NCI-H1436 (cell line): ENCODE data around the gene MVB12A.
A peak's percentile ranks its signal among the peaks of the same experiment; 100 is the strongest.

Source experiments
- DNase-seq: peaks from one replicate; lab custom pipeline; 2025; lab: John Stamatoyannopoulos, UW

The MVB12A gene

GRCh38 chr19:17419621-17420474 is at the start of gene MVB12A:
MVB12A (plus strand) TSS chr19:17420047; CDS start chr19:17420136, 89 bp downstream.
- peak; percentile 97 for DNase-seq

GRCh38 chr19:17376935-17377600 is 42.8 kb upstream of the MVB12A start, which contains the start of gene PLVAP:
PLVAP (minus strand) TSS chr19:17377342; CDS start chr19:17377288, 54 bp downstream.
- DNase-seq: no peak

GRCh38 chr19:17378271-17378670 is 41.6 kb upstream of the MVB12A start:
- no peak for DNase-seq

GRCh38 chr19:17379221-17379631 is 40.6 kb upstream of the MVB12A start:
- no peak for DNase-seq

GRCh38 chr19:17380426-17381138 is 39.3 kb upstream of the MVB12A start:
- no peak for DNase-seq

GRCh38 chr19:17385878-17386611 is 33.8 kb upstream of the MVB12A start:
- no peak for DNase-seq

GRCh38 chr19:17389288-17389687 is 30.6 kb upstream of the MVB12A start:
- no peak for DNase-seq

GRCh38 chr19:17389957-17390664 is 29.7 kb upstream of the MVB12A start:
- DNase-seq: no peak

- peak; percentile 87 for DNase-seq
Observed at GRCh38 chr19:17390665-17391370, 29.0 kb upstream of the MVB12A start.

- no peak for DNase-seq
Observed at GRCh38 chr19:17391371-17392151, 28.3 kb upstream of the MVB12A start.

- DNase-seq: no peak
Observed at GRCh38 chr19:17393002-17393401, 26.8 kb upstream of the MVB12A start.

GRCh38 chr19:17393914-17394313 is 25.9 kb upstream of the MVB12A start, which contains the start of gene CCDC194:
CCDC194 (minus strand) TSS chr19:17394196; CDS start chr19:17394158, 38 bp downstream.
- no peak for DNase-seq

- no peak for DNase-seq
Observed at GRCh38 chr19:17394891-17395415, 24.9 kb upstream of the MVB12A start.

GRCh38 chr19:17398902-17399527 is 20.8 kb upstream of the MVB12A start:
- no peak for DNase-seq

GRCh38 chr19:17401628-17402027 is 18.2 kb upstream of the MVB12A start:
- DNase-seq: no peak

- DNase-seq: no peak
Observed at GRCh38 chr19:17402982-17403855, 16.6 kb upstream of the MVB12A start.

- DNase-seq: no peak
Observed at GRCh38 chr19:17404015-17404414, 15.8 kb upstream of the MVB12A start.
